GM18508 (cell line): ENCODE measurements around the gene DYNC1I1.

Experiments
- ATAC-seq: cut with Tn5 transposase; IDR thresholded peaks from one replicate; pipeline ENCODE4 v1.9.1; 2021; ENCODE audit warnings: moderate number of reproducible peaks; ENCODE audit not compliant: insufficient read depth, unreplicated experiment

DYNC1I1 gene

DNA sequence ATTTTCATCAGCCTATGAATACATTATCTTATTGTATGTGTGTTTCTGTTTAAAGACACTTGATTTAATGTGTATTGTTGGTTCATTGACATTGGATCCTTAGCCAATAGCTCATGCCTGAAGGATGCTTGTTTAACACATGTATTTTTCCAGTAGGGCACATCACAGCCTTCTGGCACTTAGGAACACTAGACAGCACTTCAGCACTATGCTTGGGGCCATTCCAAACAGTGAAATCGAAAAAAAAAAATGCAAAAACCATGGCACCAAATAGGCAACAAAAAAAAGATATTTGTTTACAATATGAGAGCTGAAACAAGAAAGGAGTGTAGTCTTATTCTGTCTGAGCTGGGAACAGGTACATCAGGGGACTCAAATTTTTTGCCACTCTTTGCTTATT, 286.7 kb downstream of the DYNC1I1 start:
- no peak for ATAC-seq

DNA sequence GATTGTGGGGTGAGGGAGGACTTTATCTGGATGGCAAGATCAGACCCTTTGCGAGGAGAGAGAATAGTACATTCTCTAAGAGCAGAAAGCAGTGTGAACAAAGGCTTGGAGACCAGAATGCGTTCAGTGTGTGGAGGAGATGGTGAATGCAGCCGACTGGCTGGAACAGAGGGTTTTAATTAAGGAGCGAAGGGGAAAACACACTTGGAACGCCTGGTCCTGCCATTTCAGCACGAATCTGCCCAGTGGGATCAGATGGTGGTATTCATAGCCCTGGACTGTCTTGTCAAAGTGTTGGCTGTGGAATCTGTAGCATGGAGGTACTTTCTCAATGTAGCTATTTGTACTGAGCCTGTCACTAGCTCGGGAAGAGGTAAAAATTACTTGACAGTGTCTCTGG, 288.7 kb downstream of the DYNC1I1 start:
- ATAC-seq = no peak

DNA sequence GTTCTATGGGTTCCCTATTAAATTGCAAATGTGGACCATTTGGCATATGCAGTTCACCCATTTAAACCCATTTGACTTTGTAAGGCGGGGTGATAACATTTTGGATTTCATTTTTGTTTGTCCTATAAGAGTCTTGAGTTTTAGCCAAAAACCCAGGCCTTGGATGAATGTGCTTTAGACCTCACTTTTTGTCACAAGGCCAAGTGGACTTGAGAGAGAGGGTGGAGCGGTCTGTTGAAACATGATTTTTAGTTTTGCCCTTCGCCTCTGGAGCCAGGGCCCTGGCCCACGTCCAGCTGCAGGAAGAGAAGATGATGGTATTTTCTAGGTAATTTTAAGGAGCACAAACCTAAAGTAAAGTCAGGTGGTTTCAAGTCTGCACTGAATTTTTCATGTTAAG, 289.5 kb downstream of the DYNC1I1 start:
- ATAC-seq = no peak

DNA sequence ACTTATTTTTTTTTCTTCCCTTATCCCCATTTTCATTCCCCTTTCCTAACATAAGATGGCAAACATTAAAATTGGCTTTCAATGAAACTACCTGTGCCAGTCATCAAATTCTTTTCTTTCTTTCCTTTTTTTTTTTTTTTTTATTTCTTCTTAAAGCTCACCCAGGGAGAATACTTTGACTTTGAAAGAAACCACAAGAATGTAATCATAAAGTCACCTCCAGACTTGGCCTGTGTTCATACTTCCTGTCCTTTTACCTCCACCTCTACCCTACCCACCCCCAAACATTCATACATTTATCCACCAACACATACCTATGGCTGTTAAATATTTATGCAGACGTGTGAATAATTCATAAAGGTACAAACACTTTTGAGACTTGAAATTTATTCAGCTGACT, 295.0 kb downstream of the DYNC1I1 start:
- ATAC-seq = no peak

DNA sequence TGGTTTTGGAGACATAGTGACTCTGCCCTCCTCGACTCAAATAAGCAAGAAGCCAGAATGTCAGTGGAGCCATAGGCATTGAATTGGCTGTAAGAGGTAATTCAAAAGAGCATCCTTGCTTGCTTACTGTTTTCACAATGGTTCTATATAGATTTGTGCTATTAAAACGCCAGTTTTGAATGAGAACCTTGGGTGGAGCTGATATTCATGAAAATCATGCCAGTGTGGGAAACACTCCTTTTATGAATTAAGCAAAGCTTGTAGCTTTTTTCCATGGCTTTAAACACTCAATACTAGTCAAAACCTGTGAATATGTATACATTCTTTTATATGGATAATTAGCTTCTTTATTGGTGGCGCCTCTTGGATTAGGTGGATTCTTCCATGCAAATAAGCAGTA, 297.0 kb downstream of the DYNC1I1 start:
- no peak for ATAC-seq

DNA sequence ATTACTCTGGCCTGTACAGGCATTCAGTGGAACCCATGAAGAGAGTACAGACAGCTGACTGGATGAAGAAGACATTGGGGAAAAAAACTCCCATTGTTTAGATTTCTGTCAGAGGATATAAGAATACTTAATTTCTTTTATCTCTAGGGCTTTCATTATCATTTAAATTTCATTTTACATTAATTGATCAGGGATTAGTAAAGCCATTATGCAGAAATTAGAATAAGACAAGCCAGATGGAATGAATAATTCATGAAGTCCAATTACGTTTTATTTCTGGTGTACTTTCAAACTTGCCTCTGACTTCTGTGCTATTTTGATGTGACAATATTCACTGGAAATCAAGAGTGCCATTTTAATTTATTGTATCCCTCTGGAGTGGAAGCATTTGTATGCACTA, 302.5 kb downstream of the DYNC1I1 start:
- ATAC-seq = no peak

DNA sequence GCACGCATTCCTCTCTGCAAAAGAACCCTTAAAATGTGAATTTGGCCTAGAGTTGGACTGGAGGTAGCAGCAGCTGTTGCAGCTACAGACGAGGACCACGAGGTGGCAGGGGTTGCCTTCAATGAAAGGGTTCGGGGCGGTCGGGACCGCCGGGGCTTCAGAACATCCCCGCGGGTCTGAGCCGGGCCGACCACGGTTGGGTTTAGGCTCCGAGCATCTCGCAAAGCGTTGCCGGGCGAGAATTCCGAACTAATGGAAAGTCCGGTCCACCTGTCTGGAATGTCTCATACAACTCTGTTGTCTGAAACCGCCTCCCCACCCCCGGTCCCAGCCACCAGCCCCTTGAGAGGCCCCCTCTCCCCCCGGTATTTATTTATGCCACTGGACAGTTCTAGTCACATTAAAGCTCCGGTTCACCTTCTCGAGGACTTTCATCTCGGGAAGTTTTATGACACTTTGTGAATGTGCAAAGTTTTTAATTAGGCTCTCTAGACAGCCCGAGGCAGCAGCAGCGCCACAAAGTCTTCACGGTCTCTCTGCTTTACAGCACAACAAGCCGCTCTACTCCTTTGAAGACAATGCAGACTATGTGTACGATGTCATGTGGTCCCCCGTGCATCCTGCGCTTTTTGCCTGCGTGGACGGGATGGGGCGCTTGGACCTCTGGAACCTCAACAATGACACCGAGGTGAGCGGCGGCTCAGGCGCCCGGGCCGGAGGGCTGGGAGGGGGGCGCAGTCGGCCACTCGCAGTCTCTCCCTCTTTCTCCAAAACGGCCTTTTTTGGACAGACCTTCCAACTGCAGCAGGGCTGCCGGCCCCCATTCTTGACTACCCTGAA, 303.4 kb downstream of the DYNC1I1 start:
- no peak for ATAC-seq

DNA sequence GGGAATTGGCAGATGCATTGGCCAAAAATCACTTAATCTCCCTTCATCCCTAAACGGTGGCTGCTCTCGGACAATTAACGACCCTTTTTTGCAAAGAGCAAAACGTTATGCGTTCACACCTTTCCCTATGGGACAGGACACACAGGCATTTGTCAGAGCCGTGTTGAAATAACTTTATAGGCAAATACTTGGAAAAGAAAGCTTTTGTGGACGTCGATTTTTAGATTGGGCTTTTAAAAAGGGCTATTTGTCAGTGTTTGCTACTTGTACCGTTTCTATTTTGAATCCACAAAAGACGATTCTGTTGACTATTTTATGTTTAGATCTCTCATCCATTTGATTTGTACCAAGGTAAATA, 304.0 kb downstream of the DYNC1I1 start:
- ATAC-seq = no peak

DNA sequence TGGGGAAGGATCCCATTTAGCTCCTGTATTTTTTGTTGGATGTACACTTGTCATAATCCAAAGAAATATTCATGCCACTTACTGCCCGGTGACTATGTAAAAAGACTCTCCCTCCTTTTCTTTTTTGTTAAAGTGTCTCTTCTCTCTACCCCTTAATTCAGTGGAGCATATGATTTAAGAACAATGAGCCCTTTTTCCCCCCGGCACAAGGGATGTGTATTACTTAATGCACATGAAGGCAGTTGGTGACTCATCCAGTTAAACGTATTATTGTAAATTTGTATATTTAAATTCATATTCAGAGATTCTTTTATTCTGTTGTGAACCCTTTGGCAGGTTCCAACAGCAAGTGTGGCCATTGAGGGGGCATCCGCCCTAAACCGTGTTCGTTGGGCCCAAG, 307.7 kb downstream of the DYNC1I1 start:
- no peak for ATAC-seq

DNA sequence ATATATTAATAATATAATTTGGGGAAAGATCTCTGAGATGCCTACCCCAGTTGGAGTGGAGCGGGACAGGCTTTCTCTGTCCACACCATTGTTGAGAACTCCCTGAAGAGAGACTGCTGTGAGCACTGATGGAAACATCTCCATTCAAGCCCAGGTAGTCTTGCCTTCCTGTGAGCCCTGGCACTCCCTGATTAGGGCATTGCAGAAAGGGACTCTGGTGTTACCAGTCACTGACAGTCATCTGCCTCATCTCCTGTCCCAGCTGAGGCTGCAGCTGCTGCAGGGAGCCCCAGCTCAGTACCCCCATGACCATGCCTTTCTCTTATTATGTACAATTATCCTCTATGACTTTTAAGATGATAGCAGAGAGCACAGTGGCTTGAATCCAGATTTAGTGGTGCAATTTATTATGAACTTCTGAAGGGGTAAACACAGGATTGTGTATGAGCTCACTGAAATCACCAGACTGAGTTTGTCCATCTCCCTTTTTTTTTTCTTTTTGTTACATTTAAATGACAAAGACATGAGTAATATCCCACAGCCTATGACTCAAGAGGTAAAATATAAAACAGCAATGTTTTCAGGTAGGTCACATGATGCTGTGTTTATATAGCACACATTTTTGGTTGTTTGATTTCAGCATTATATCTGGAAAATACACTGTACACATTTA, 312.7 kb downstream of the DYNC1I1 start:
- ATAC-seq = no peak

DNA sequence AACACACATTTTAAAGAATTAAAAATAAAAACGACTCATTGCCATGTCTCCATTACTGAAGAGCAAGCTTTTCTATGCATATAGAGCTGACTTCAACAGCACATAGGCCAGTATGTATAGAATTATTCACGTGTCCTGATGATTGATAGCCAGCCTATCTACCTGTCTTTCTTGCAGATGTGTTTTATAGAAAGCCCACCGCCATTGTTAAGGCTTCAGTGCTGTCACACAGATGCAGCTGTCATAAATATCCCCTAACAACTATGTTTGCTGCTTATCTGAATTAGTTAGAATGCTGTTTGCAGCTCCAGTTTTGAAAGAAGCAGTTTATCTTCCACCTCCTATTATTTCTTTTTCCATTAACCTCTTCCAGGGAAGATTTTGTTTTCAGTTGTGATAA, 313.6 kb downstream of the DYNC1I1 start:
- no peak for ATAC-seq

DNA sequence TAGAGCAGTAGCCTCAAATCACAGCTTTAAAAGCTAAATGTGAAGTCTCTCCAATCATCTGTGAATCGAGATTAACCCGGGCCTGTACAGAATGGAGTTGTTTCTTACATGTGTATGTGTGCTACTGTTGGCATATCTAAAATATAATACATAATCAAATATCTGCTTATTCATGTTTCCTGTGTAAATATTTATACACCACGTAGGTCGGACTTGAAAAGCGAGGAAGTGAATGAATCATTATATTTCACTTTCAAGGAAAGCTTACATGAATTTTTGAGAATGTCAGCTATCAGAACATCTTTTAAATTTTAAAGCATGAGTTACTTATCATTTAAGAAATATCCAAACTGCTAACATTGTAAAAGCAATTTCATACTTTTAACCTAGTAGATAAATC, 316.2 kb downstream of the DYNC1I1 start:
- ATAC-seq = no peak

DNA sequence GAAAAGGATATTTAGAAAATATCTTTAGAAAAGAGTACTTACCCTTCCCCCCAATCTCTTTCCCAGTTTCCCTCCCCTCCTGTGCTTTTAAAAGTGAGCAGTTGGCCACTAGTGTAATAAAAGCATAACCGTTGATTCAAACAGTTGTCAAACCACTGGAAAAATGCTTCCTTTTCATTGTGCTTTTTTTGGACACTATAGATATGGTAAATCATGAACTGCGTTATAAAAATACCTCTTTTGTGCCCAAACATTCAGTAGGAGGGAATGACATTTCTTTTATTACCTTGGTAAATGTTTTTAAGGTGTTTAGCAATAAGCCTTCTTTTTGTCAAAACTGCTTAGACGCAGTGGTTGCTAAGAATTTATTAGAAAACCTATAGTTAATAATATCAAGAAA, 317.2 kb downstream of the DYNC1I1 start:
- ATAC-seq = no peak

DNA sequence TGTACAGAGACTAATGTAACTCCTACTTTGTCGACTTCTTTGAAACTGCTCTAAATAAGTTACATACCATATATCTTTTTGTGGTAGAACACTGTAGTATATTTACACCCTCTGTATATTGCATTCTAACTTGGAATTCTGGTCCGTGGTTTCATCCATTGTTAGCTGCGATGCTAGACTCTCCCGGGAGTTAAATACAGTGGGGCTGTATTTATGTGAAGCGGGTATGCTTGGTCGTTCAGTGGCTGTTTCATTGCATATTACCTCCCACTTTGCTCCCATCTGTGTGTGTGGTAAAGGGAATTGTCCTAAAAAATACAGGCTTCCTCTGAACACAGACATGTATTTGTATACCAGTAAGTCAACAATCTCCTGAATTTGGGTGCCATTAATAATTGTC, 318.4 kb downstream of the DYNC1I1 start:
- no peak for ATAC-seq

DNA sequence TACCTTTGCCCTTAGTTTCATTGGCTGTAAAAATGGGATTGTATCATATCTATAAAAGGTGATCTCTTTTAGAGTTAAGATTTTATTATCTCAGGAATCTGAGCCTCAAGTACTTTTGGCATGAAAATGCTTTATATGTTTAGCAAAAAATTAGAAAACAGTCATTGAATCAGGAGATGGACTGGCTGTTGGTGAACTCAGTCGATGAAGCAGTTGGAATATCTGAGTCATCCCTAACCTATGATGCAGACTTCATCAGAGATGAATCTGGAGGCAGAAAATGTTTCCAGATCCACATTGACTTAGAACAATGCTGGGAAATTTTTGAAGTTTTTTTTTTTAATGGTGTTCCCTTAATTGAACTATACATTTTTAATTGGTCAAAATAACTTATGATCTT, 321.1 kb downstream of the DYNC1I1 start:
- ATAC-seq = no peak

DNA sequence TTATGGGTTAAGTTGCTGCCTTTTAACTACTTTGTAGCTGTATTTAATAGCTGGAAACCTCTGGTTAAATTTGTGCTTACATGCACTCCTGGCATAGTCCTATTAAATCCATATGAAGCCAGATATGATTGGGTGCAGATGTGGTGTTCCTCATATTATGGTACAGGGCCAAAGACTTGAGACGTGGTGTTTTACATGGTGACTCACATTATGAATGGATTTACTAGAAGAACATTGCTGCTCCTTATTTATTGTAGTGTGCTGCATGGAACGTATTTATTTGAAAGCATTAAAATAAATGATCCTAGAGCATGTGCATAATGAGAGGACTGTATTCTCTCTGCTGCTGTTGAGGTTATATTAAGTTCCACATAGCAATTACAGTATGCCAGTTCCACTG, 325.5 kb downstream of the DYNC1I1 start:
- ATAC-seq = no peak

DNA sequence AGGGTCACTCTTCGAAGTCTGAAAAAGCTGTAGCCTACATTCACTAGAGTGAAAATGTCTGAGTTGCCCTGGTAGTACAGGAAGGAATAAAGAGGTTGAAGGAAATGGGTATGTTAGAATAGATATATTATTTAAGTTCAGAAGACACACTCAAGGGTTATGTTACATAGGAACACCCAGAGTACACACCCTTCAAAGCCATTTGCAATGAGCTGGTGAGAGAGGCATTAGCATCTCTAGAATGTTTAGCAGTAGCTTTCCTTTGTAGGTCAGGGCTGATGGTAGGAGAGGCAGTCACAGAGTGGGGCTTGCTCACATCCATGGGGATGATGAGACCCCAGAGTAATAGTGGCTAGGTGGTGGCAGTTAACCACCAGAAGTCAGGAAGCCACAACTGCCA, 328.4 kb downstream of the DYNC1I1 start:
- ATAC-seq = no peak

DNA sequence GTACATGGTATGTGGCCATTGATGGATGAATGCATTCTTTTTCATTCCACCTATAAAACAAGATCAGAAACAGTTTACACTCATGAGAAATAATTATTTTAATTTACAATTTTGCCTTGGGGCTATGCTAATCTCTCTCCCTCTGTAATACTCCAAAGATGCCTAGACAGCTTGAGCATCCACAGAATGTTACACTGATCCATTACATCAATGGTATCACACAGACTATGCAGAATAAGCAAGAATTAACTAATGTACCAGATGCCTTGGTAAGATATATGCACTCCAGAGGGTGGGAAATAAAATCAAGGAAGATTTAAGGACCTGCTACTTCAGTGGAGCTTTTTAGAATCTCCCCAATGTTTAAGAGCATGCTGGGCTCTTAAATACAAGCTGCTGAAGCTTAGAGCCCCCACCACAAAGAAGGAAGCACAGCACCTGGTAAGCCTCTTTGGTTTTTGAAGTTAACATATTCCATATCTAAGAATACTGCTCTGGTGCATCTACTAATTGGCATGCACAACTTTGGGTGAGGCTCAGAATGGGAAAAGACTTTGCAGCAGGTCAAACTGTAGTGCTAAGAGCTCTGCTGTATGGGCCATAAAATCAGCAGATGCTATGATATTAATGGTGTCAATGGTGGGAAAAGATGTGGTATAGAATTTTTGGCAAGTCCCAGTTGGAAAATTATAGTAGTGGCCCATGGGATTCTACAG, 329.9 kb downstream of the DYNC1I1 start:
- ATAC-seq = no peak

DNA sequence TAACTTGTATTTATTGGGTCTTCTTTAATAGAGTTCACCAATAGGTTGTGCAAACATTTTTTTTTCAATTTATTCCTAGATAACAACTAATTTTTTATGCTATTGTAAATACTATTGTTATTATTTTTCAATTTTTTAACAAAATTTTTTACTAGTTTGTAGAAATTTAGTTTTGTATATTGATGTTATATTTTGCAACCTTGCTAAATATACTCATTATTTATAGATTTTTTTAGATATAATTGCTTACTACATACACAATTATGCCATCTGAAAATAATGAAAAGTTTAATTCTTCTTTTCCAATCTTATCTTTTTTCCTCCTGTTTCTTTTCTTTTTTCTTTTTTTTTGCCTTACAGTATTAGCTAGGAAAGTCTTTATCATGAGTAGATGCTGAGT, 332.6 kb downstream of the DYNC1I1 start:
- ATAC-seq = no peak

DNA sequence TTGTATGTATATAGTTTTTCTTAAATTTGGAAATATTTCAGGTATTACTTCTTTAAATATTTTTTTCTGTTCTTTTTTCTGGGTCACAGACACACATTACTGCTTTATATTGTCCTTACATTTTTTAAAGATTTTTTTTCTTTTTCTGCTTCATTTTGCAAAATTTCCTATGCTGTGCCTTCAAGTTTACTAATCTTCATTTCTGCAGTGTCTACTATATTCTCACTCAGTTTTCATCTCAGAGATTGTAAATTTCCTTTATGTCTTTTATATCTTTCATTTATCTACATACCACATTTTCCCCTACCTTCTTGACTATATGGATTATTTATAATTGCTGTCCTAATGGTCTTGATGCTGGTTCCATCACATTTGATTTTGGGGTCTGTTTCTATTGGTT, 339.1 kb downstream of the DYNC1I1 start:
- ATAC-seq = no peak

DNA sequence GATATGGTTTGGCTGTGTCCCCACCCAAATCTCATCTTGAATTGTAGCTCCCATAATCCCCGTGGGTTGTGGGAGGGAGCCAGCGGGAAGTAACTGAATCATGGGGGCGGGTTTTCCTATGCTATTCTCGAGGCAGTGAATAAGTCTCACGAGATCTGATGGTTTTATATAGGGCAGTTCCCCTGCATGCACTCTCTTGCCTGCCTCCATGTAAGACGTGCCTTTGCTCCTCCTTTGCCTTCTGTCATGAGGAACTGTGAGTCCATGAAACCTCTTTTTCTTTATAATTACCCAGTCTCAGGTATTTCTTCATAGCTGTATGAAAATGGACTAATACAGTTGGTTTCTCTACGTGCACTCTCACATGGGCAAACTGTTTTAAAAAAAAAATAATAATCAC, 341.8 kb downstream of the DYNC1I1 start:
- ATAC-seq = no peak
